Measurements from ENCODE around the gene E2F4.

E2F4 gene

DNA sequence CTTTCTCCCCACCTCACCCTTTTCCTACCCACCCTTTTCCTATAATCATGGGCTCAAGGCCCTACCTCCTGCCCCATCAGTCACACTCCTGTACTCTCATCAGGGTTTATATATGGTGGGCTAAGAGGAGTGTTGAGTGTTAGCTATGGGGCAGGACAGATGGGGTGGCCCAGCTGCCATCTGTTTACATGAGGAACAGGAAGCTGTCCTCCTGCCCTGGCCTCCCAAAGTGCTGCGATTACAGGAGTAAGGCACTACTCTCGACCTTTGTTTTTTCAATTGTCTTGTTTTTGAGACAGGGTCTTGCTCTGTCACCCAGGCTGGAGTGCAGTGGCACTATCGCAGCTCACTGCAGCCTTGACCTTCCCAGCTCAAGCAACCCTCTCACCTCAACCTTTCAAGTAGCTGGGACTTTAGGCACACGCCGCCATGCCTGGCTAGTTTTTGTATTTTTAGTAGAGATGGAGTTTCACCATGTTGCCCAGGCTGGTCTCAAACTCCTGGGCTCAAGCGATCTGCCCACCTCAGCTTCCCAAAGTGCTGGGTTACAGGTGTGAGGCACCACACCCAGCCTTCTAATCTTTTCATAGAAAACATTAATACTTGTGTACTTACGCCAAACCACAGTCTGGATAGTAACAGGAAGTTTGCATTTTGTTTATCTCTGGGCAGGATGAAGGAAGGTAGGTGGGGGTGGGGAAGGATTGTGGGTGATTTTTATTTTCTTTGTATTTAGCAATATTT is 33.9 kb upstream of the E2F4 start:
- peak; percentile 82 to 91 for DNase-seq

DNA sequence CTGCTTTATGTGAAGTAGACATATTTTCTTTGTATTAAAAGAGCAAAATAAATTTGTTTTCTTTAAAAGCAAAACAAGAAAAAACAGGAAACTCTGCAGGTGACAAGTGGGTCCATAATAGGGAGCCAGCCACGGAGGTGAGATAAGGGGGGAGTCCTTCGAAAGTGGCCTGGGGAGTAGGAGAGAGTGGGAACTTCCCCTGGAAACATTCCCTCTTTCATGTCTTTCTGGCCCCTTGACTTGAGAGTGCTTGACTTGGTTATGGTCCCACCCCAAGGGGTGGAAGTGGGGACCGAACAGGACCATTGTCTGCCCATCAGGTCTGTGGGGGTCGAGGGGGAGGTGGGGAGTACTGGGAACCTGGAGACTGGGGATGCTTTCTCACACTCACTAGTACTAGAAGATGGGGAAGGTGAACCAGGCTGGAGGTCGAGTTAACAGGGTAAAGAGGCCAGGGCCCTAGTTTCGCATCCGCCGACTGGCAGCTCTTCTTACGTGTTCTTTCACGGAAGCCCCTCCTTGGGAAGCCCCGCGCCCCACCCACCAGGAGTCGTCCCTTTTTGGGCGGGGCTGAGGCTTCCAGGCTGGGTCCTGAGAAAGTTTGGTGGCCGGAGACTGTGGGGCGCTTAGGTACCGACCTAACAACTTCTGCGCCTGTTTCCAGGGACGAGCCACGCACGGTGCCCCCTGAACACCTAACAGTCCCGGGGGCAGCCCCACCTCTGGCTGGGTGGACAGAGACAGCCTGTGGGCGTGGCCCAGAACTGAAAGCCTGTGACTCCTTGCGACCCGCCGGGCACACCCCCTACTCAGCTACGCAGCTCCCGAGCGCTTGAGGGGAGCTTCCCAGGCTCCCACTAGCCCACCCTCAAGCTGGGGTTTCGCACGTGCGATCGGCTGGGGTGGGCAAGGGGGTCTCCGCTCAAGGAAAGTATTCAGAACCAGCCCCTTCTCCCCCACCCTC is 33.0 kb upstream of the E2F4 start:
- peak; percentile 11 to 42 for DNase-seq

DNA sequence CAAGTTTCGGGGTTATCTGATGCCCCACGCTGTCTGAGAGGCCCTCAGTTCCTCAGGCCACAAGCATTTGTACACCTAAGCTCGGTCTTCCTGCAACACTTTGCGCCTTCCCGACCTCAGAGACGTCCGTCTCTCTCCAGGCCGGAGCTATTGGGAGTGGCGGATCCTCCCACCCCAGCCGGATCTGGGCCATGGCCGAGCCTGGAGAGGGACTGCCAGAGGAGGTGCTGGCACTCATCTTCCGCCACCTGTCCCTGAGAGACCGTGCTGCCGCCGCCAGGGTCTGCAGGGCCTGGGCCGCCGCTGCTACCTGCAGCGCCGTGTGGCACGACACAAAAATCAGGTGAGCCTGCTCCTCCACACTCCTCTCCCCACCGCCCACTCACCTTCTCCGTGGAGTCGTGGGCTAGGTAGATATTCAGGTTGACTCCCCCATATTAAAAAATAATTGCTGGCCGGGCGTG is 30.3 kb upstream of the E2F4 start:
- DNase-seq, result no peak

DNA sequence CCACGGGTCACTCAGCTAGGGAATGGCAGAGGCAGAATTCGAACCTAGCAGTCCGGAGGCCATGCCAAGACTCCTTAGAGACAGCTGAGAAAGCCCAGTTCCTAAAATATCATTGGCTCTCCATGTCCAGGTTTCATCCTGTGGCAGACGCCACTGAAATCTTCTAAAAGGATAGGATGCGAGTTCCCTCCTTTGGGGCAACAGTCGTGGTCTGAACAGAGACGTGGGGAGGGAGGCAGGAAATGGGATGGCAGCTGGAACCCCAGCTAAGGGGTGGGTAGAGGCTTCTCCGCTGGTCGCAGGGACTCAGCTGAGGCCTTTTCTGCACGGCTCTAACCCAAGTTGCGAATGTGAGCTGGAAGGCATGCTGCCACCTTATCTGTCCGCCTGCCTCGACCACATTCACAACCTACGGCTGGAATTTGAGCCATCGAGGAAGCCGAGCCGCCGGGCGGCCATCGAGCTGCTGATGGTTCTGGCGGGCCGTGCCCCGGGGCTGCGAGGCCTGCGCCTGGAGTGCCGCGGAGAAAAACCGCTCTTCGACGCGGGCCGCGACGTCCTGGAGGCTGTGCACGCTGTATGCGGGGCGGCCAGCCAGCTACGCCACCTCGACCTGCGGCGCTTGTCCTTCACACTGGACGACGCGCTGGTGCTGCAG is 29.3 kb upstream of the E2F4 start:
- no peak for DNase-seq

DNA sequence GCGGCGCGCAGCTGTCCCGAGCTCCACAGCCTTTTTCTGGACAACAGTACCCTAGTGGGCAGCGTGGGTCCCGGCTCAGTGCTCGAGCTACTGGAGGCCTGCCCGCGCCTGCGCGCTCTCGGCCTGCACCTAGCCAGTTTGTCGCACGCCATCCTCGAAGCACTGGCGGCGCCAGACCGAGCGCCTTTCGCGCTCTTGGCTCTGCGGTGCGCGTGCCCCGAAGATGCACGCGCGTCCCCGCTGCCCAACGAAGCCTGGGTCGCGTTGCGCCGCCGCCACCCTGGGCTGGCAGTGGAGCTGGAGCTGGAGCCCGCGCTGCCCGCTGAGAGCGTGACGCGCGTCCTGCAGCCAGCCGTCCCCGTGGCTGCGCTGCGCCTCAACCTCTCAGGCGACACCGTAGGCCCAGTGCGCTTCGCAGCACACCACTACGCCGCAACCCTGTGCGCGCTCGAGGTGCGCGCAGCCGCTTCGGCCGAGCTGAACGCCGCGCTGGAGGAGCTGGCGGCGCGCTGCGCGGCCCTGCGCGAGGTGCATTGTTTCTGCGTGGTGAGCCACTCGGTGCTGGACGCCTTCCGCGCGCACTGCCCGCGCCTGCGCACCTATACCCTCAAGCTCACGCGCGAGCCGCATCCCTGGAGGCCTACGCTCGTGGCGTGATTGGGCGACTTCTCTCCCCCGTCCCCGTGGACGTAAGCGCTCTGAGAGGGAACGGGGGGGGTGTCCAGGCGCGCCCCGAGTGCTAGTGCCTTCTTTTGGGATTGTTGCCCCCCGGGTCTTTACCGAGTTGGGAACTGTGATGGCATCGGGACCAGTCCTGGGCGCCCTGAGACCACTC is 28.6 kb upstream of the E2F4 start:
- DNase-seq, result peak; percentile 91 to 95

DNA sequence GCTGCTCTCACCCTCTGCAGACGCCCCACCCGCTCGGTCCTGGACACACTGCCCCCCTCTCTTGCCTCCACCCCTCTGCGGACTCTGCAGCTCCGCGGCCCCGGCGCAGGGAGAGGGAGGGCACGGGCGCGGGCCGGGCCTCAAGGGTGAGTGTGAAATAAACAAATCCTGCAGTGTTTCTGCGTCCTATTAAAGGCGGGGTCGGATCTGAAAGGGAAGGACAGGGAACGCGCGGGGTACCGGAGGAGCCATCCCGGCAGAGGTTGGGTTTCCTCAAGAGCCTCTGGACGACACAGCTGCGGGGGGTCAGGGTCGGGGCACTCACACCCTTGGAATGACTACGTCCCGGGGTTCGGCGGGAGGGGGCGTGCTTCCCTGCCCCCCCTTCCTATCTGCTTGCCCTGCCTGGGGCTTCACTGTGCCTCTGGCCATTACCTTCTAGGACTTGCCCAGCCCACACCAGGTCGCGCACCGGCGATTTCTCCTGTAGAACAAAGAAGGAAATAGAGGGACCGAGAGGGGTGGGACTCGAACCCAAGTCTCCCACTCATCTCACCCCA is 27.9 kb upstream of the E2F4 start:
- peak in 1 of 2 experiments; percentile 73 for DNase-seq

DNA sequence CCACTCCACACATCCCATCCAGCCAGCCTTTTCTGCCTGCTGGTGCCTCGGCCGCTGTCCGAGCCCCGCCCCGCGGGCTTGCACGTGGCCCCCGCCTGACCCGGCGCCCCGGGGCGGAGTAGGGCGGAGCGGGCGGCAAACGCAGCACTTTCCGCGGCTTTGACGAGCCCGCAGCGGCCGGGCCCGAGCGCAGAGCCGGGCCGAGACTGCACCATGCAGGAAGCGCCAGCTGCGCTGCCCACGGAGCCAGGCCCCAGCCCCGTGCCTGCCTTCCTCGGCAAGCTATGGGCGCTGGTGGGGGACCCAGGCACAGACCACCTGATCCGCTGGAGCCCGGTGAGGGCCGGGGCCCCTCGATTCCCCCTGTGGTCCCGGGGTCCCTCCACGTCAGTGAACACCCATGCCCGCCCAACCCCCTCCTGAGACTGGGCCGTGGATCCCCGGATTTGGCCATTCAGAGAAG is 27.3 kb upstream of the E2F4 start, which contains the start of gene HSF4:
Gene HSF4, plus strand, starts transcription at position 147 of the 463 bp plus-strand sequence. Its CDS starts 67 bp downstream, at position 214.
- DNase-seq, result no peak

DNA sequence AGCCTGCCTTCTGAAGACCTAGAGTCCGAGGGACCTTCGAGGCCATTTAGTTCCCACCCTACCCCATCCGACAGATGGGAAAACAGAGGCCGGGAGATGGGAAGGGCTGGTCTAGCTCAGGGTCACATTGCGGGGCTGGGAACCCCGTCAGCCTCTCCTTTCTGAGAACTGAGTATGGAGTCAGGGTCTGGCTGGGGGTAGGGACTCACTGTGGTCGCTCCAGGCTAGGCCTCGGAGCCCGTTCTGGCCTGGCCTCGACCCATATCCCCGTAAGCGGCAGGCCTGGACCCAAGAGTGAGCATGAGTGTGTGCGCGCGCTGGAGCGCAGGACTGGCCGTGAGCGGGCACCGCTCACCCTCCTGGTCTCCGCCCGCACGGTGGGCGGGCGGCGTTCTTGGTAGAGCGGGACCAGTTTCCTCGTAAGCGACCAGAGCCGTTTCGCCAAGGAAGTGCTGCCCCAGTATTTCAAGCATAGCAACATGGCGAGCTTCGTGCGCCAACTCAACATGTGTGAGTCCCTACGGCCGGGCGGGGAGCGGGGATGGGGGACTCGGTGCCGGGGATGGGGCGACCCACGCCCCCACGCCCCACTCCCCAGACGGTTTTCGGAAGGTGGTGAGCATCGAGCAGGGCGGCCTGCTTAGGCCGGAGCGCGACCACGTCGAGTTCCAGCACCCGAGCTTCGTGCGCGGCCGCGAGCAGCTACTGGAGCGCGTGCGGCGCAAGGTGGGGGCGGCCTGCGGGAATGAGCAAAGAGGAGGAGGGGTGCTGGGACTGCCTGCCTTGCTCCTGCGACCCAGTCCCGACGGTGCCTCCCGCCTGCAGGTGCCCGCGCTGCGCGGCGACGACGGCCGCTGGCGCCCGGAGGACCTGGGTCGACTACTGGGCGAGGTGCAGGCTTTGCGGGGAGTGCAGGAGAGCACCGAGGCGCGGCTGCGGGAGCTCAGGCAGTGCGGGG is 26.6 kb upstream of the E2F4 start:
- DNase-seq, result no peak

DNA sequence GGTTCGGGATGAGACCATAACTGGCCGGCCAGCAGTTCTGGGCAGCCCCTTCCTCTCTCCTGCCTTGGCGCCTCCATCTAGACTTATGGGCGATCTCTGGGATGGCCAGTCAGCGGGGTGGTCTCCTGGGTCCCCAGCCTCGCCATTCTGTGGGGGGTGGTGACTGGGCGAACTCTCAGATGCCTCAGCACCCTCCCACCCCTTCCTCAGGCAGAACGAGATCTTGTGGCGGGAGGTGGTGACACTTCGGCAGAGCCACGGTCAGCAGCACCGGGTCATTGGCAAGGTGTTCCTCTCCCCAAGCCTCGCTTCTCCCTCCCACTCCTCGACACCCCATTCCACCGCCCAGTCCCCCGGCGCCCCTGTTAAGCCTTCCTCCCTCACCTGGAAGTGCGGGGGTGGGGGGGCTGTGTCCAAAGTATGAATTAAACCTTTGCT is 25.8 kb upstream of the E2F4 start:
- no peak for DNase-seq

DNA sequence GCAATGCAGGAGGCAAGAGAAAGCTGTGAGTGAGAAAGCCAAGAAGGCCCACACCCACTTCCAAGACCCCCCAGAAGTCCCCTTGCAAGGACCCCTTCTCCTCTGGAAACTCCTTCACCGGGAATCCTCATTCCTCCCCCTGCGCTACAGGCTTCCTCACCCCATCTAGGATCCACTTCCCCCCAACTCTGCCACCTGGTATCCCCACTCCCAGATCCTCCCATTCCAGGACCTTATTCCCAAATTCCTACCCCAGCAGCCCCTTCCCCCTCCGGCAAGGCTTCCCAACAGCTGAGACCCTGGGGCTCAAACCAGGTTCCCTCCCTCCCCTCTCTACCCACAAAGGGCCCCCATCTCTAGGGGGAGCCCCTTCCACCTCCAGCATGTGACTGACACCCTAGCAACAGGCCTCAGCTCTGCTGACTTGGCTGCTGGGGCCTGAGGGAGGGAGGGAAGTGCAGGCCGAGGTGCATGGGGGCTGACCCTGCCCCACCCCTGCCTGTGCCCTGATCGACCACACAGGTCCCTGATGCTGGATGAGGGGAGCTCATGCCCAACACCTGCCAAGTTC is 25.3 kb upstream of the E2F4 start:
- no peak for DNase-seq

DNA sequence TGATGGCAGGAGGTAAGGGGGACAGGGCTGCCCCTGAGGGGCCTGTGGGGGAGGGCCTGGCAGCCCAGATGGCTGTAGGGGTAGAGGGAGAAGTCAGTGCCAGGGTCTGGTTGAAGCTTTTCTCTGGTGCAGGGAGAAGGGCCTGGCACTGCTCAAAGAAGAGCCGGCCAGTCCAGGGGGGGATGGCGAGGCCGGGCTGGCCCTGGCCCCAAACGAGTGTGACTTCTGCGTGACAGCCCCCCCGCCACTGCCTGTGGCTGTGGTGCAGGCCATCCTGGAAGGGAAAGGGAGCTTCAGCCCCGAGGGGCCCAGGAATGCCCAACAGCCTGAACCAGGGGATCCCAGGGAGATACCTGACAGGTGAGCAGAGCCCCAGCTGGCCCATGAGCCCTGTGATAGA is 24.4 kb upstream of the E2F4 start:
- no peak for DNase-seq

DNA sequence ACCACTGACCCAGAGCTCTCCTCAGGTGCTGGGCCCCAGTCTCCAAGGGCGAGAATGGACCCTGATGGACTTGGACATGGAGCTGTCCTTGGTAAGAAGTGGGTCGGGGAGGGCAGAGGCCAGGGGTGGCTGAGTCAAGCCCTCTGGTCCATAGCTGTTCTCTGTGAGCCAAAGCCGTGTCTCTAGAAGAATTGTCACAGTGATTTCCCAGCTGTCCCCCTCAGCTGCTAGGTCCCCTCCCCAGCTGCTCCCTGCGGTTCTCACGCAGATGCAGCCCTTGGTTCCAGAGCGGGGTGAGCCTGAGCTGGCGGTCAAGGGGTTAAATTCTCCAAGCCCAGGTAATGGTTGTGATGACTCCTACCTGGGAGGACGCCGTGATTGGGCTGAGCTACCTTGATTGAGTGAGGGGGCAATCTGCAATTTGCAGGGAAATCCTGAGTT is 22.9 kb upstream of the E2F4 start:
- no peak for DNase-seq

DNA sequence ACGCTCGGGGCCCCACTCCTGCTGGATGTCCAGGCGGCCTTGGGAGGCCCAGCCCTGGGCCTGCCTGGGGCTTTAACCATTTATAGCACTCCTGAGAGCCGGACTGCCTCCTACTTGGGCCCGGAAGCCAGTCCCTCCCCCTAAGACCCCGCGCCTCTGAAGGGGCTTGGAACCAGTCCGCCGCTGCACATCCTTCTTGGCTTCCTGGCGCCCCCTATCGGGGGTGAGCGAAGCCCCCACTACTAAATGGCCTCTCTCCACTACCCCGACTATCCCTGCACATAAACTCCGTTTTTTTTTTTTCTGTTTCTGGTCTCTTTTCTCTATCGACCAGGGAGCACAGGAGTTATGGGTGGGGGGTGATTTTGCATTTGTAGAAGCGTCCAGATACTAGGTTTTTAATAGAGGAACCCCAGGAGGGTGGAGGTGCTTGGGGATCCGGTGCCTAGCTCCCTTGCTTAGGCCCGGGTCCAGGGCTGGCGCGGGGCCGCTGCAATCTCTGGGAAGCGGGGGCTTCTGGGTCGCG is 22.2 kb upstream of the E2F4 start:
- DNase-seq, result peak; percentile 48 to 80

DNA sequence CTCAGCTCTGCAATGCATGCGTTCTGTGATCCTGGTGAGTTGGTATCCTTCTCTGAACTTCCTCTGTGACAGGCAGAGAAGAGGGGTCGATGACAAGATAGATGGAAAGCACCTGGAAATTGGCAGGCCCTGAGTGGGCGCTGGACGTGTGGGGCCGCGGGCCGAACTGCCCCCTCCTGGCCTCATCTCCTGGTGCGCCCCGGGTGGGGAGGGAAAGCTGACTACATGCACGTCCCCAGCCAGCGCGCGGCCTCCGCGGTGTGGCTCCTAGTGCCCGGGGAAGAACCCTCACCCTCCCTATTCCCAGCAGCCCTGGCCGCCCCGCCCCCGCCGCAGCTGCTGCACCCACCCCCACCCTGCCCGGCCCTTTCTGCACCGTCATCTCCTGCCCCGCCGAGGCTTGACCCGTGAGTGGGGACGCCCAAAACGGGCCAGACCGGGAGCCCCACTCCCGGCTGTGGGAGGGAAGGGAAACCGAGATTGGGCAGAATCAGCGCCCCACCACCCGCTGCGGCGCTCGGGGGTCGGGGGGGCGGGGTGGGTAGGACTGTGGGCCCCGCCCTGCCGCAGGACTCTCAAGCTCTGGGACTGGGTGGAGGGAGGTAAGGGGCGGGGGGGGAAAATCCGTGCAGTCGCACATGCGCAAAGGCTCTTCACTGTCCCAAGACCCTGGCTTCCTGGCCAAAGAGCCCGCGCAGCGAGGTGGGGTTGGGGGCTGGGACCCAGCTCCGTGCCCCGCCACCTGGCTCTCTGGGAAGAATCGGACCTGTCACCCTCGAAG is 21.6 kb upstream of the E2F4 start, which contains the start of gene NOL3:
Gene NOL3, plus strand, starts transcription at position 371 of the 781 bp plus-strand sequence.
- DNase-seq, result peak; percentile 84 to 91

DNA sequence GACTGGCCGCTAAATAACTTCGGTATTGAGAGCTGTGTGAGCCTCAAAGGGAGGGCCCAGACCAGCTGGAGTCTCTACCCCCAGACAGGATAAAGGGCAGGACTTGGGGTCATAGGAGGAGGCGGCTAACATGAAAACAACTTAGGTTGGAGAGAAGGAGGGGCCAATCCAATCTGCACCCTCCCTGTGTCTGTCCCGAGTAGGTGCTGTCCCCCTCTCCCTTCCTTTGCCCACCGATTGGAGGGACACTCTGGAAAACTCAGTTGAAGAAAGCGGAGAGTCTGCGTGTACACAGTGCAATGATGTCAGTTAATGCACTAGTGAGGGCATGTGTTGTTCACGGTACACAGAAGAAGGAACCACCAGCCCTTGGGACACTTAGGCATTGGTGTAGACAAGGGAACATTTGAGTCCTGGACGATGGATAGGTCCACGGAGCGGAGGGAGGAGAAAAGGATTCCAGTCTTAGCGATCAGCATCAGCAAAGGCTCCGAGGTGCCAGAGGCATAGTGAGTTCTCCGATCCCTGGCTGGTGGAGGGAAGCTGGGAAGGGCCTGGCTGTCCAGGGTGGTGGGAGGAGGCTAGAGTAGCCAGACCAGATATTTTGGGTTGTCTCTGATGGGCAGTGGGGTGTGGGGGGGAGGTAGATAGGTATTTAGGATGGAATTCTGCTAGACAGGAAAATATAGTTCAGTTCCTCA is 20.9 kb upstream of the E2F4 start:
- DNase-seq, result no peak

DNA sequence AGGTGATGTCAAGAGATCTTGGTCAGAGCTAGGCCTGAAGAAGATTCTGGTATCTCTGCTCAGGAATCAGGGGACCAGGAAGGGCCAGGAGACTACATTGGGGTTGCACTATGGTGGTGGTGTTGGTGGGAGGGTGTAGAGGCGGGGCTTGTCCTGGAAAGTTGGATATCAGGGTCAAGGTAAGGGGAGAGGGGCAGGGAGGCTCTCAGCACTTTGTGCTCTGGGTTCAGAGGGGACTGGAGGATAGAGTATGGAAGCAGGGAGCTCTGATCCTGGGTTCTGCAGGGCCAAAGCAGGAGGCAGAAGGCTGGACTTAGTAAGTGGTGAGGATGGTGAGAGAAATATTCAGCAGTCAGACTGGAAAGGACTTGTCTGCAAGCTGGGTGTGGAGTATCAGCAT is 18.6 kb upstream of the E2F4 start:
- no peak for DNase-seq

DNA sequence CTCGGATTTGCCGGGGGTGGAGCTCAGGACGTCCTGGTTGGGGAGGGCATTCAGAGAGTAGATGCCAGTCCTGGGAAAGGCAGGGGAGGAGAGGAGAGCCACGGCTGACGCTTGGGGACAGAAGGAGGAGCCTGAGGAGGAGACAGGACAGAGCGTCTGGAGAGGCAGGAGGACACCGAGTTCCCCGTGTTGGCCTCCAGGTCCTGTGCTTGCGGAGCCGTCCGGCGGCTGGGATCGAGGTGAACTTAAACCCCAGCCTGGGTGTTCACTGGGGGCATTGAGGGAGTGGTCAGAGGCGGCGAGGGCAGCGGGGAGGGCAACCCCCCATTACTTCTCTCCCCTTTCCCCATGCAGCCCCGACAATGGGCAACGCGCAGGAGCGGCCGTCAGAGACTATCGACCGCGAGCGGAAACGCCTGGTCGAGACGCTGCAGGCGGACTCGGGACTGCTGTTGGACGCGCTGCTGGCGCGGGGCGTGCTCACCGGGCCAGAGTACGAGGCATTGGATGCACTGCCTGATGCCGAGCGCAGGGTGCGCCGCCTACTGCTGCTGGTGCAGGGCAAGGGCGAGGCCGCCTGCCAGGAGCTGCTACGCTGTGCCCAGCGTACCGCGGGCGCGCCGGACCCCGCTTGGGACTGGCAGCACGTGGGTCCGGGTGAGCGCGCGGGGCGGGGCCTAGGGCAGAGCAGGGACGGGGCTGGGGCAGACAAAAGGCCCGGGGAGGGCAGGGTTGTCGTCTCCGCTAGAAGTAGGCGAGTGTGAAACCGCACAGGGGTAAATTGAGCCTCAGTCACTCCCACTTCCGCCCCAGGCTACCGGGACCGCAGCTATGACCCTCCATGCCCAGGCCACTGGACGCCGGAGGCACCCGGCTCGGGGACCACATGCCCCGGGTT is 17.9 kb upstream of the E2F4 start:
- peak; percentile 66 to 84 for DNase-seq

Data from NCI-H524 (cell line).